Measurements from ENCODE around the gene ARHGAP24.

DNA sequence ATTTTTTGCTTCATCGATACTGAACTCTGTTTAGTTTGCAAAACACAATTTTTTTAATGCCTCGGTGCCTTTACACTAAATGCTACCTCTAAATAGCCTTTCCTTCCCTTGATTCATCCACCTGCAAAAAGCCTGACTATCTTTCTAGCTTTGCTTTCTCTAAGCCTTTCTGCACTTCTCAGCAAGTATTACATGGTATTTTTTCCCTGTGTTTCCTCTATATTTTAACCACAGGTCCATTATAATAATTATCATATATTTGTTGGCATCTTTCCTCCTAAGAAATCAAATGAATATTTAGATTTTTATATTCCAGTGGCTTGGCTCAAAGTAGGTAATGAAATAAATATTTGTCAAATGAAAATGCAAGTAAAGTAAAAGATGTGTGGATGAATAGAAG, 196.2 kb downstream of the ARHGAP24 start:
- TF ChIP-seq, protein P1, sequence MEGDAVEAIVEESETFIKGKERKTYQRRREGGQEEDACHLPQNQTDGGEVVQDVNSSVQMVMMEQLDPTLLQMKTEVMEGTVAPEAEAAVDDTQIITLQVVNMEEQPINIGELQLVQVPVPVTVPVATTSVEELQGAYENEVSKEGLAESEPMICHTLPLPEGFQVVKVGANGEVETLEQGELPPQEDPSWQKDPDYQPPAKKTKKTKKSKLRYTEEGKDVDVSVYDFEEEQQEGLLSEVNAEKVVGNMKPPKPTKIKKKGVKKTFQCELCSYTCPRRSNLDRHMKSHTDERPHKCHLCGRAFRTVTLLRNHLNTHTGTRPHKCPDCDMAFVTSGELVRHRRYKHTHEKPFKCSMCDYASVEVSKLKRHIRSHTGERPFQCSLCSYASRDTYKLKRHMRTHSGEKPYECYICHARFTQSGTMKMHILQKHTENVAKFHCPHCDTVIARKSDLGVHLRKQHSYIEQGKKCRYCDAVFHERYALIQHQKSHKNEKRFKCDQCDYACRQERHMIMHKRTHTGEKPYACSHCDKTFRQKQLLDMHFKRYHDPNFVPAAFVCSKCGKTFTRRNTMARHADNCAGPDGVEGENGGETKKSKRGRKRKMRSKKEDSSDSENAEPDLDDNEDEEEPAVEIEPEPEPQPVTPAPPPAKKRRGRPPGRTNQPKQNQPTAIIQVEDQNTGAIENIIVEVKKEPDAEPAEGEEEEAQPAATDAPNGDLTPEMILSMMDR (IDR thresholded peaks at IDR 0.05) = no peak
- no peak for TF ChIP-seq POLR2A (IDR thresholded peaks at IDR 0.05)
